GM06990 (cell line): ENCODE results near the gene QRSL1.

Experiments
- DNase-seq: peaks from one replicate; pipeline ENCODE4 v3.0.0-alpha.2; 2011; ENCODE audit not compliant: insufficient read length; ENCODE audit errors: extremely low read depth
- H3K27me3 ChIP-seq: replicated peaks from 2 replicates; pipeline ENCODE4 v1.6.0; 2011; ENCODE audit warnings: low read length; ENCODE audit not compliant: control insufficient read depth, insufficient read depth
- H3K36me3 ChIP-seq: 2 replicates; pipeline ENCODE4 v1.5.1; 2011; ENCODE audit warnings: low read length; ENCODE audit not compliant: control insufficient read depth, insufficient read depth
- H3K4me3 ChIP-seq: replicated peaks from 2 replicates; pipeline ENCODE4 v1.5.1; 2011; ENCODE audit warnings: low read depth, mild to moderate bottlenecking, control low read depth, low read length
- CTCF ChIP-seq: IDR thresholded peaks from 2 replicates; pipeline ENCODE4 v1.5.1; 2011; ENCODE audit warnings: low read length, control low read depth, mild to moderate bottlenecking, inconsistent platforms; ENCODE audit not compliant: insufficient read depth, poor library complexity, severe bottlenecking

The QRSL1 gene

GRCh38 chr6:106710580-106710979, 81.2 kb downstream of the QRSL1 start:
- no peak for DNase-seq
- Histone ChIP-seq H3K27me3 (no peaks in the 10 kb centered on the region), H3K4me3 (no peak overlapping the region), H3K36me3 (no peaks in the 10 kb centered on the region)
- TF ChIP-seq CTCF: no peak

GRCh38 chr6:106714281-106714680, 84.9 kb downstream of the QRSL1 start:
- H3K4me3 ChIP-seq: no peak overlapping the region
- TF ChIP-seq CTCF: no peak

GRCh38 chr6:106715922-106716321, 86.5 kb downstream of the QRSL1 start:
- DNase-seq: no peak
- Histone ChIP-seq H3K4me3 (no peak overlapping the region), H3K36me3 (no peaks in the 10 kb centered on the region), H3K27me3 (no peaks in the 10 kb centered on the region)
- no peak for TF ChIP-seq CTCF

More at GRCh38 chr6:106714281-106714680, 84.9 kb downstream of the QRSL1 start:
- no peaks in the 10 kb centered on the region for H3K36me3 ChIP-seq
- DNase-seq: no peak
- no peaks in the 10 kb centered on the region for H3K27me3 ChIP-seq

- no peak for TF ChIP-seq CTCF
- DNase-seq: no peak
- no peaks in the 10 kb centered on the region for H3K27me3 ChIP-seq
- H3K4me3 ChIP-seq: no peak overlapping the region
- no peaks in the 10 kb centered on the region for H3K36me3 ChIP-seq
Observed at GRCh38 chr6:106716966-106717365, 87.6 kb downstream of the QRSL1 start.
